Liver (tissue), 9 donors: Measurements from ENCODE around the gene ST6GALNAC4. TPM values are rescaled to one million over a fixed set of nuclear protein-coding genes. Genes with fewer than 3 reads are reported as not detected.

Source experiments
- DNase-seq: peaks from one replicate; pipeline ENCODE4 v3.0.0-alpha.2; 2017; ENCODE audit warnings: low spot score
- H3K27ac ChIP-seq, 2 donors: one replicate each; pipeline ENCODE4 v1.7.0; 2013; ENCODE audit warnings: inconsistent platforms in 2 of 2, low read length in 2 of 2, control low read depth in 1 of 2, low read depth in 1 of 2, mild to moderate bottlenecking in 1 of 2
- H3K27me3 ChIP-seq, 4 donors: one replicate each; pipeline versions ENCODE4 v1.6.1 to v1.7.0; 2013; ENCODE audit warnings: low read length in 3 of 4, inconsistent platforms in 1 of 4, mild to moderate bottlenecking in 1 of 4, moderate library complexity in 1 of 4; ENCODE audit not compliant: control insufficient read depth in 4 of 4, insufficient read depth in 4 of 4
- H3K36me3 ChIP-seq, 4 donors: one replicate each; pipeline versions ENCODE4 v1.6.1 to v1.7.0; 2013; ENCODE audit warnings: low read length in 3 of 4, mild to moderate bottlenecking in 3 of 4, low read depth in 1 of 4, moderate library complexity in 1 of 4; ENCODE audit not compliant: control insufficient read depth in 4 of 4, insufficient read depth in 3 of 4
- H3K4me1 ChIP-seq, 4 donors: one replicate each; pipeline versions ENCODE4 v1.6.1 to v1.7.0; 2013; ENCODE audit warnings: low read length in 3 of 4, mild to moderate bottlenecking in 3 of 4, moderate library complexity in 1 of 4; ENCODE audit not compliant: control insufficient read depth in 4 of 4, insufficient read depth in 4 of 4
- H3K4me3 ChIP-seq, 3 donors: one replicate each; pipeline versions ENCODE4 v1.6.1 to v1.7.0; 2013; ENCODE audit warnings: low read length in 3 of 3, control low read depth in 1 of 3, low read depth in 1 of 3, mild to moderate bottlenecking in 1 of 3
- H3K9ac ChIP-seq, 2 donors: one replicate each; pipeline ENCODE4 v1.7.0; 2013; ENCODE audit warnings: low read length in 2 of 2, mild to moderate bottlenecking in 2 of 2, moderate library complexity in 2 of 2, control low read depth in 1 of 2, low read depth in 1 of 2
- H3K9me3 ChIP-seq, 4 donors: one replicate each; pipeline versions ENCODE4 v1.6.1 to v1.7.0; 2013; ENCODE audit warnings: low read length in 3 of 4; ENCODE audit not compliant: control insufficient read depth in 4 of 4
- ATF3 ChIP-seq: IDR thresholded peaks from 2 replicates; pipeline ENCODE4 v1.6.1; 2016; ENCODE audit warnings: antibody characterized with exemption
- CTCF ChIP-seq: fragments of 150-350 bp; IDR thresholded peaks from 2 replicates; pipeline ENCODE4 v1.5.1; 2017; ENCODE audit warnings: improper control_type of control experiment, low read depth, low read length; ENCODE audit not compliant: missing input control
- EGR1 ChIP-seq, 2 donors: IDR thresholded peaks; 2 replicates each; pipeline ENCODE4 v1.6.1; 2016 to 2018; ENCODE audit warnings: antibody characterized with exemption in 2 of 2, low read depth in 2 of 2
- FOXA1 ChIP-seq: IDR thresholded peaks from 2 replicates; pipeline ENCODE4 v1.6.1; 2016; ENCODE audit warnings: antibody characterized with exemption
- FOXA2 ChIP-seq: IDR thresholded peaks from 2 replicates; pipeline ENCODE4 v1.6.1; 2016; ENCODE audit warnings: antibody characterized with exemption
- GABPA ChIP-seq, 2 donors: IDR thresholded peaks in 1 of 2; conservative IDR thresholded peaks in 1 of 2; 2 replicates each; pipeline ENCODE4 v1.6.1; 2016; ENCODE audit warnings: antibody characterized with exemption in 2 of 2, mild to moderate bottlenecking in 1 of 2, moderate library complexity in 1 of 2
- HNF4A ChIP-seq, 2 donors: conservative IDR thresholded peaks; 2 replicates each; pipeline ENCODE4 v1.6.1; 2016; ENCODE audit warnings: antibody characterized with exemption in 2 of 2, mild to moderate bottlenecking in 2 of 2
- HNF4G ChIP-seq: IDR thresholded peaks from 2 replicates; pipeline ENCODE4 v1.6.1; 2016; ENCODE audit warnings: antibody characterized with exemption
- JUND ChIP-seq, 2 donors: IDR thresholded peaks; 2 replicates each; pipeline ENCODE4 v1.6.1; 2016; ENCODE audit warnings: antibody characterized with exemption in 2 of 2
- MAX ChIP-seq: IDR thresholded peaks from 2 replicates; pipeline ENCODE4 v1.6.1; 2016; ENCODE audit warnings: antibody characterized with exemption
- RAD21 ChIP-seq, 2 donors: IDR thresholded peaks; 2 replicates each; pipeline ENCODE4 v1.6.1; 2016; ENCODE audit warnings: antibody characterized with exemption in 2 of 2, mild to moderate bottlenecking in 2 of 2
- REST ChIP-seq: IDR thresholded peaks from 2 replicates; pipeline ENCODE4 v1.6.1; 2016; ENCODE audit warnings: antibody characterized with exemption, mild to moderate bottlenecking
- RXRA ChIP-seq, 2 donors: IDR thresholded peaks; 2 replicates each; pipeline ENCODE4 v1.6.1; 2017 to 2018; ENCODE audit warnings: antibody characterized with exemption in 2 of 2, mild to moderate bottlenecking in 1 of 2
- TAF1 ChIP-seq: conservative IDR thresholded peaks from 2 replicates; pipeline ENCODE4 v1.6.1; 2016; ENCODE audit warnings: antibody characterized with exemption, mild to moderate bottlenecking
- YY1 ChIP-seq: IDR thresholded peaks from 2 replicates; pipeline ENCODE4 v1.6.1; 2016; ENCODE audit warnings: antibody characterized with exemption, mild to moderate bottlenecking
- ZBTB33 ChIP-seq: IDR thresholded peaks from 2 replicates; pipeline ENCODE4 v1.6.1; 2016; ENCODE audit warnings: antibody characterized with exemption
- WGBS: extraction: QIAGEN DNeasy Blood & Tissue Kit; methylation state at CpG from one replicate; pipeline ENCODE4 v1.1.7; 2013; 5-methylcytosine and 5-hydroxymethylcytosine counted together
- polyA plus RNA-seq, 2 donors: library from polyadenylated mRNA; stranded (reverse) in 1 of 2; unstranded in 1 of 2; fragments of 200-250 nt in 1 of 2; fragments of >200 nt in 1 of 2; fragmentation: Nextera tagmentation in 1 of 2; extraction: Ambion mirVana in 1 of 2; gene quantifications; one replicate each; pipeline versions ENCODE4 v1.2.1 to v1.2.3, GENCODE V29; 2013 to 2015
- total RNA-seq, 2 donors: library from RNA; depleted of rRNA; stranded (reverse); fragments of >200 nt; gene quantifications; one replicate each; pipeline ENCODE4 v1.2.3, GENCODE V29; 2014
- donor health status: healthy.
- donor health status: healthy.
- donor health status: healthy.
- donor health status: healthy.
- donor health status: healthy.

ST6GALNAC4 gene
- total and polyA plus RNA-seq, 4 donors: 2.5 to 83.7 (median 7.5) TPM

- TF ChIP-seq HNF4G: no peak
- TF ChIP-seq JUND (IDR thresholded peaks at IDR 0.05): no peak
- no peak for TF ChIP-seq ATF3
- no peak for TF ChIP-seq FOXA1
- TF ChIP-seq EGR1 (IDR thresholded peaks at IDR 0.05; ENCODE audit: low read depth in 2 of 2): no peak
- no peak for TF ChIP-seq ZBTB33
- no peak for TF ChIP-seq CTCF
- no peak for TF ChIP-seq HNF4A (conservative IDR thresholded peaks at IDR 0.05)
- TF ChIP-seq RAD21 (IDR thresholded peaks at IDR 0.05): no peak
- no peak for TF ChIP-seq GABPA (IDR thresholded peaks at IDR 0.05 in 1 of 2, conservative IDR thresholded peaks at IDR 0.05 in 1 of 2)
- no peak for TF ChIP-seq MAX
- no peak for TF ChIP-seq YY1
- no peak for DNase-seq
- Histone ChIP-seq H3K9ac (no peak overlapping the region), H3K9me3 (no peaks in the 10 kb centered on the region), H3K36me3 (peaks cover 0 to 5% (median 1%) of the 10 kb centered on the region in 4 donors), H3K4me1 (peaks cover 9 to 42% (median 30%) of the 10 kb centered on the region in 4 donors), H3K4me3 (no peak overlapping the region), H3K27me3 (no peaks in the 10 kb centered on the region), H3K27ac (no peak overlapping the region)
- 96% methylated on average over 1 of the region's 1 CpG for WGBS
Observed at GRCh38 chr9:127953154-127953553, 36.3 kb upstream of the ST6GALNAC4 start.

GRCh38 chr9:127950513-127951289, 33.9 kb upstream of the ST6GALNAC4 start:
- H3K9ac ChIP-seq: no peak overlapping the region
- no peaks in the 10 kb centered on the region for H3K9me3 ChIP-seq
- peaks cover 0 to 17% (median 3%) of the 10 kb centered on the region in 4 donors for H3K36me3 ChIP-seq
- no peak overlapping the region for H3K4me3 ChIP-seq
- no peaks in the 10 kb centered on the region for H3K27me3 ChIP-seq
- H3K4me1 ChIP-seq: peaks cover 6 to 36% (median 22%) of the 10 kb centered on the region in 4 donors
- TF ChIP-seq ATF3 (no peak), CTCF (no peak), EGR1 (IDR thresholded peaks at IDR 0.05; ENCODE audit: low read depth in 2 of 2) (no peak), JUND (IDR thresholded peaks at IDR 0.05) (no peak), ZBTB33 (no peak), RXRA (IDR thresholded peaks at IDR 0.05) (no peak), TAF1 (no peak), FOXA2 (no peak), HNF4G (no peak), YY1 (no peak), FOXA1 (no peak), REST (no peak), HNF4A (conservative IDR thresholded peaks at IDR 0.05) (no peak)
- no peak for DNase-seq
- H3K27ac ChIP-seq: peak overlapping the region in 1 of 2 donors; percentile 45
- WGBS: 78% methylated on average over 21 of the region's 21 CpGs
